Measurements from ENCODE around the gene ACD. TPM values are rescaled to one million over a fixed set of nuclear protein-coding genes. Genes with fewer than 3 reads are reported as not detected.
A peak's percentile ranks its signal among the peaks of the same experiment; 100 is the strongest.

Gene ACD
- total RNA-seq, 6 experiments from 2014 or later, result 4.0 to 8.2 (median 5.9) TPM

DNA sequence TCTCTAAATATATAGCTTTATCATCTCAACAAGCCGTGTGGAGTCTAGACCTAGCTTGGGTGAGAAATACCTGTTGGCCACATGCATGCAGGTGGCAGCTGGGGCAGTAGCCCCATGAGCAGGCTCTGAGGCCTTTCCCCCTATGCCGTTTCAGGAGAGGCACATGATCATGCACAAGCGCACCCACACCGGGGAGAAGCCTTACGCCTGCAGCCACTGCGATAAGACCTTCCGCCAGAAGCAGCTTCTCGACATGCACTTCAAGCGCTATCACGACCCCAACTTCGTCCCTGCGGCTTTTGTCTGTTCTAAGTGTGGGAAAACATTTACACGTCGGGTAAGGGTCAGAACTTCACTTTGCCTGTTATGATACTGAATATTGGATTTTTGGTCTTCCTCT, 31.8 kb downstream of the ACD start:
- WGBS (ENCODE audit: insufficient coverage, low coverage, low lambda C conversion rate, missing lambda C conversion rate), result 97% methylated on average over 10 of the region's 14 CpGs
- peaks cover 0 to 57% (median 32%) of the 10 kb centered on the region in 4 donors for H3K36me3 ChIP-seq
- no peak overlapping the region for H3K4me3 ChIP-seq
- DNase-seq, result no peak
- TF ChIP-seq, protein P1, sequence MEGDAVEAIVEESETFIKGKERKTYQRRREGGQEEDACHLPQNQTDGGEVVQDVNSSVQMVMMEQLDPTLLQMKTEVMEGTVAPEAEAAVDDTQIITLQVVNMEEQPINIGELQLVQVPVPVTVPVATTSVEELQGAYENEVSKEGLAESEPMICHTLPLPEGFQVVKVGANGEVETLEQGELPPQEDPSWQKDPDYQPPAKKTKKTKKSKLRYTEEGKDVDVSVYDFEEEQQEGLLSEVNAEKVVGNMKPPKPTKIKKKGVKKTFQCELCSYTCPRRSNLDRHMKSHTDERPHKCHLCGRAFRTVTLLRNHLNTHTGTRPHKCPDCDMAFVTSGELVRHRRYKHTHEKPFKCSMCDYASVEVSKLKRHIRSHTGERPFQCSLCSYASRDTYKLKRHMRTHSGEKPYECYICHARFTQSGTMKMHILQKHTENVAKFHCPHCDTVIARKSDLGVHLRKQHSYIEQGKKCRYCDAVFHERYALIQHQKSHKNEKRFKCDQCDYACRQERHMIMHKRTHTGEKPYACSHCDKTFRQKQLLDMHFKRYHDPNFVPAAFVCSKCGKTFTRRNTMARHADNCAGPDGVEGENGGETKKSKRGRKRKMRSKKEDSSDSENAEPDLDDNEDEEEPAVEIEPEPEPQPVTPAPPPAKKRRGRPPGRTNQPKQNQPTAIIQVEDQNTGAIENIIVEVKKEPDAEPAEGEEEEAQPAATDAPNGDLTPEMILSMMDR (IDR thresholded peaks at IDR 0.05), result no peak
- no peak for TF ChIP-seq POLR2A (IDR thresholded peaks at IDR 0.05)
- no peak overlapping the region for H3K27ac ChIP-seq
- no peak for ATAC-seq
- H3K4me1 ChIP-seq, result no peaks in the 10 kb centered on the region
- intact Hi-C loops (cut with DNase I), result no loop called here
- H3K27me3 ChIP-seq, result no peaks in the 10 kb centered on the region
- H3K9me3 ChIP-seq, result no peaks in the 10 kb centered on the region

DNA sequence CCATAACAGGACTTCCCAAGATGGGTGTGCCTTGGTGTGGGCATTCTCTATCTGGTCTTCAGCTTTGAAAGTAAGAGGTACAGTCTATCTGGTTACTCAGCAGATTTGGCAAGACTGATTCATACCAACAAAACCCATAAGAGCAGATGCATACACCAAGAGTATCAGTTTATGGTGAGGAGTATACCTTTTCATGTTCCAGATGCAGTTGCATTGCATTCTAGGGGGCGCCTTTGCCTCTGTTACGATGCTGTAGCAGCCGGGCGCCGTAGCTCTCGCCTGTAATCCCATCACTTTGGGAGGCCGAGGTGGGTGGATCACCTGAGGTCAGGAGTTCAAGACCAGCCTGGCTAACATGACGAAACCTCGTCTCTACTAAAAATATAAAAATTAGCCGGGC, 46.3 kb downstream of the ACD start:
- DNase-seq (no peak), ATAC-seq (no peak)
- Histone ChIP-seq H3K36me3 (peaks cover 0 to 55% (median 13%) of the 10 kb centered on the region in 4 donors), H3K4me1 (no peaks in the 10 kb centered on the region), H3K27me3 (no peaks in the 10 kb centered on the region), H3K27ac (no peak overlapping the region), H3K9me3 (no peaks in the 10 kb centered on the region), H3K4me3 (no peak overlapping the region)
- intact Hi-C loops (cut with DNase I), result no loop called here
- TF ChIP-seq, protein P1 (IDR thresholded peaks at IDR 0.05), result peak in 2 of 4 donors; percentile 7 to 15
- no peak for TF ChIP-seq POLR2A (IDR thresholded peaks at IDR 0.05)
- WGBS (ENCODE audit: insufficient coverage, low coverage, low lambda C conversion rate, missing lambda C conversion rate), result 85% methylated on average over 8 of the region's 10 CpGs

DNA sequence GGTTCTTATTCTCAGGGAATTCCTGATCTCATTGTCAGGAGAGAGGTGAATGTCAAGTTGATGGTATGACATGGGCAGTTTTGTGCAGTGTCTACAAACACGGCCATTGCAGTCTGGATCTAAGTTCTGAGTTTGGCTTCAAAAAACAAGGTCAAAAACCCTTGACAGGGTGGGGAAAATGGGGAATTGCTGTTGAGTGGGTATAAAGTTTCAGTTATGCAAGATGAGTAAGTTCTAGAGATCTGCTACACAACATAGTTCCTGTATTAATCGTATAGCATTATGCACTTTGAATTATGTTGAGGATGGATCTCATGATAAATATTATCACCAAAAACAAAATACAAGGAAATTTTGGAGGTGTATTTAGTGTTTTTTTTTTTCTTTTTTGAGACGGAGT, 51.7 kb downstream of the ACD start:
- no peaks in the 10 kb centered on the region for H3K27me3 ChIP-seq
- intact Hi-C loops (cut with DNase I), result no loop called here
- H3K4me1 ChIP-seq, result no peaks in the 10 kb centered on the region
- TF ChIP-seq, protein P1 (IDR thresholded peaks at IDR 0.05), result no peak
- TF ChIP-seq POLR2A (IDR thresholded peaks at IDR 0.05), result no peak
- no peak for ATAC-seq
- no peaks in the 10 kb centered on the region for H3K9me3 ChIP-seq
- peaks cover 0 to 16% (median 7%) of the 10 kb centered on the region in 4 donors for H3K36me3 ChIP-seq
- 48% methylated on average over 2 of the region's 3 CpGs for WGBS (ENCODE audit: insufficient coverage, low coverage, low lambda C conversion rate, missing lambda C conversion rate)
- H3K4me3 ChIP-seq, result no peak overlapping the region
- H3K27ac ChIP-seq, result no peak overlapping the region
- DNase-seq, result no peak

Other genes starting within 250 kb of the ACD start
- gene ZDHHC1, start 243.8 kb downstream of the ACD start, total RNA-seq, result 1 to 10 TPM; 1.2 to 4.0 (median 1.8) TPM
- gene HSD11B2, start 229.1 kb downstream of the ACD start, total RNA-seq, result 1 to 10 TPM; 1.3 to 2.7 (median 2.1) TPM
- gene ATP6V0D1, start 179.1 kb downstream of the ACD start, total RNA-seq, result 10 to 100 TPM; 33.6 to 84.6 (median 47.0) TPM
- gene AGRP, start 176.7 kb downstream of the ACD start, total RNA-seq, result not detected
- 10 to 100 TPM; 19.9 to 35.0 (median 26.8) TPM for gene RIPOR1, start 131.4 kb downstream of the ACD start, total RNA-seq
- gene CTCF, start 97.7 kb downstream of the ACD start, total RNA-seq, result 10 to 100 TPM; 14.3 to 18.5 (median 17.0) TPM
- 1 to 10 TPM in 3 of 6 experiments, under 1 TPM in 3; 0.39 to 3.4 (median 0.88) TPM for gene CARMIL2, start 15.1 kb downstream of the ACD start, total RNA-seq
- 1 to 10 TPM; 1.3 to 4.8 (median 2.6) TPM for gene PARD6A, start 700 bp upstream of the ACD start, total RNA-seq
- 1 to 10 TPM; 4.4 to 8.9 (median 7.3) TPM for gene ENKD1, start 6.5 kb upstream of the ACD start, total RNA-seq
- gene C16orf86, start 6.6 kb upstream of the ACD start, total RNA-seq, result 1 to 10 TPM; 1.4 to 4.3 (median 2.5) TPM
- gene GFOD2, start 59.1 kb upstream of the ACD start, total RNA-seq, result 10 to 100 TPM; 19.7 to 39.7 (median 24.6) TPM
- gene RANBP10, start 146.3 kb upstream of the ACD start, total RNA-seq, result 10 to 100 TPM; 15.1 to 38.4 (median 22.7) TPM
- gene TSNAXIP1, start 146.6 kb upstream of the ACD start, total RNA-seq, result 1 to 10 TPM in 3 of 6 experiments, under 1 TPM in 3; 0.42 to 1.2 (median 0.99) TPM
- gene THAP11, start 182.1 kb upstream of the ACD start, total RNA-seq, result 10 to 100 TPM in 4 of 6 experiments, 1 to 10 TPM in 2; 8.9 to 23.9 (median 11.7) TPM
- 10 to 100 TPM; 23.4 to 67.8 (median 33.9) TPM for gene NUTF2, start 186.7 kb upstream of the ACD start, total RNA-seq
- 10 to 100 TPM; 12.2 to 21.1 (median 18.2) TPM for gene CENPT, start 187.4 kb upstream of the ACD start, total RNA-seq
- 10 to 100 TPM; 16.2 to 25.4 (median 19.5) TPM for gene EDC4, start 212.8 kb upstream of the ACD start, total RNA-seq
- gene NRN1L, start 224.6 kb upstream of the ACD start, total RNA-seq, result under 1 TPM in 1 of 6 experiments, not detected in 5; 0.84 TPM
- 10 to 100 TPM in 4 of 6 experiments, 1 to 10 TPM in 2; 6.7 to 22.6 (median 13.2) TPM for gene PSKH1, start 233.0 kb upstream of the ACD start, total RNA-seq